NCI-H526 treated with DMSO at 0.1 percent for 48 hours (cell line): Measurements from ENCODE around the gene XK.
"Not testable (repeated sequence)": the region's sequence is repeated elsewhere in the genome, so short reads cannot be mapped to it uniquely, and the experiment has no call there.

Experiments used
- DNase-seq: peaks from one replicate; lab custom pipeline; 2025; lab: John Stamatoyannopoulos, UW

XK gene

DNA sequence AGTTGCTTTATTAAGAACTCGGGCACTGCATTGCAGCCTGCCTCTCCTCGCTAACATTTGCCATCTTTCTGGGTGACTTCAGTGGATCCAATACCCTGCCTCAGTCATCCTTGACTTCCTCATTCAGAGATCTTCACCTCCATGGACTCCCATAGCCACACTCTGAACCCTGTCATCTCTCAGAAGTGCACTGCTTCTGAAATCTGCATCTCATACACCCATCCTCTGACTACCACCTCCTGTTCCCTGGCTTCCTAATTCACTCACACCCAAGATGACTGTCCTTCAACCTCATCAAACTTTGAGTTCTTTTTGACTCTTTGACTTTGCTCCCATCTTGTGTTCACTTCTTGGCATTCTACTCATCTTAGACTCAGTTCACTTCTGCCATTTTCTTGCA is 68.9 kb downstream of the XK start:
- no peak for DNase-seq

DNA sequence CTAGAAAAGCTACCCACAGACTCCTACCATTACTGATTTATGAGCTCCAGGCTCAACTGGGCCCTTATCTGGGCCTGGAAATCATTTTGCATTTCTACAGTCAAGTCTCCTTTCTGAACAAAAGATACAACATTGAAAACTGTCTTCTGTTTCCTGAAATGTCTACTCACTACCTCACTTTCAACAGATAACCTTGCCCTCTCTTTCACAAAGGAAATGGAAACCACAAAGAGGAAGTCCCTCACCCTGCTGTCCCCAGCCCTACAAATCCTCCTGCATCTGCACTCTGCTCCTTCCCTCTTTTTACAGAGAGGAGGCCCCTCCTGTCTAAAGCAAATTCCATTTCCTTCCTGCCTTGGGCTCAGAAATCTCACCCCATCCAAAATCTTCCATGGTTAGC is 69.4 kb downstream of the XK start:
- DNase-seq: no peak

DNA sequence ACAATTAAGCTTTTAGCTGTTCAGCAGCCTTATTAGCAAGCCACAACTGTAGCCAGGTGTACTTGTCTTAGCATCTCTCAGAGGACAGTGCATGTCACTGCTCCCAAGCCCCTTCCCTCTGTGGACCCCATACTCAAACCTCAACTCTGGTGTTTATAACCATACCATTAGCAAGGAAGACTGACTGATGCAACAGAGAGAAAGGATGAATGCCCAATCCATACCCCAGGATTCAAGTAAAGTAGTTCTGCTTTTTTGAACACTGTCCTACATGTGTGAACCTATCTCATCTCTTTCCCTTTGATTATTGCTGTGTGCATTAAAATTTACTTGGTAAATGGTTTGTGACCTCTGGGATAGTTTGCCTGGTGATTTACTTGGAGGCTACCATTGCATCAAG is 71.5 kb downstream of the XK start:
- no peak for DNase-seq

DNA sequence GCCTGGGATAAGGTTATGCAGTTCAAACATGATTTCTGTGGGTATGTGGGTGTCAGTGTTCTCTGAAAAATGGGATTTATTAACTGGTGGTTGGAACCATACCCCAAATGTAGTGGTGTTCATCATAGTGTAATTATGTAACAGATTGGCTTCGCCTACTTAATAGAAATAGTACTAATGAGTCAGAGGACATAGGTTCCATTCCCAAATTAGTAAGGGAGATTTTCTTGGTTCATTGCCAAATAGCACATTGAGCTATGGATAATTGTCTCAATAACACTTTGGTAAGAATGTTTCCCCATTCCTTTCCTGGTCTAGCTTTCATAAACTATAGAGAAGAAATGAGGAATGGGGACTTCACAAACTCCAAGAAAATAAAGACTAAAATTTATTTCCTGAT is 73.8 kb downstream of the XK start:
- no peak for DNase-seq

DNA sequence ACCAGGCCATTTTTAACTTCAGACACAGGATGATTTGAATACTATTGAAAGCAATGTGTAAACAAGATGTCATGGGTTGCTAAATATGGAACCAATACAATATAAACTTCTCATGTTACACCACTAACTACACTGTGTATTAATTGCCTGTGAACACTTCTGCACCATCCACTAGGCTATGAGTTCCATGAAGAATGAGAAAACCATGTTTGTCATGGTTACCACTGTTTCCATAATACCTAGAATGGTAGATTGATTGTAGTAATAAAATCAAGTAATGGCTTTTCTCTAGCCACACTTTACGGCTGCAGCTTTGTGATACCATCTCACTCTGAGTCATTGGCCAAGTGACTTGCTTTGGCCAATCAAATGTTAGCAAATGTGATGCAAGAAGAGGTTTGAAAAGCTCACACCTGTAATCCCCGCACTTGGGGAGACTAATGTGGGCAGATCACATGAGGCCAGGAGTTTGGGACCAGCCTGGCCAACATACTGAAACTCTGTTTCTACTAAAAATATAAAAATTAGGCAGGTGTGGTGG is 74.4 kb downstream of the XK start:
- DNase-seq: no peak

DNA sequence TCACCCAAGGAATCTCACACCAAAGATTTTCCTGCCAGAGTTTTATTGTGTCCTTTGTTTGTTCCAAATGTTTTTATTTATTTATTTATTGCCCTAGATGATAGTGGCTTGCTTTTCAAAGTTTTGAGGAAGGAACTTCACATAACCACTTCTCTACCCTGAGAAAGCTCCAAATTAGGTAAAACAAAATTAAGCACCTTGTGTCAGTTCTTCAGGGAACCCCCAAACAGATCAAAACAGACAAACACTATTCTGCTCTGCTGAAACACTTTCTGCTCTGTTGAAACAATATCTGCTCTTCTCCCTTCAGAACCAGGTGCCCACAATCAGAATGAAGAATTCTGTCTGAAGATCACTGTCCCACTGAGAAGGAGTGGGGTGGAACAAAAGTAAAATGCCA is 77.8 kb downstream of the XK start:
- DNase-seq: no peak

DNA sequence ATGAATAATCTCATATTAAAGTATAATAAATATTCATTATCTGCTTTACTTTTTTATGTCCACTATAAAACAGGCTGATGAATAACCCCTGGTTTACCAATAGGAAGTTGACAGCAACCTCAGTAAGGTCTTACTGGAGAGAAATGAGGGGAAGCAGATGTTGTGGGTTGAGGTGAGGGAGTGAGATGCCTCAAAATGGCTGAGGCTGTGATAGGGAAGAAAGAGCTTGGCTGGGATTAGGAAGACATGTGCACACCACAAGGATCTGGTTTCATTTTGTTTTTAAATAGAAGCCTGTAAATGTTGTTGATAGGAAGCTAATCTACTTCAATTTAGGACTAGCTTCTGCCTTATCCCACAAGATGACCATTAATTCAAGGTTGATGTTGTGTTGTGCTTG is 79.9 kb downstream of the XK start:
- DNase-seq: no peak

DNA sequence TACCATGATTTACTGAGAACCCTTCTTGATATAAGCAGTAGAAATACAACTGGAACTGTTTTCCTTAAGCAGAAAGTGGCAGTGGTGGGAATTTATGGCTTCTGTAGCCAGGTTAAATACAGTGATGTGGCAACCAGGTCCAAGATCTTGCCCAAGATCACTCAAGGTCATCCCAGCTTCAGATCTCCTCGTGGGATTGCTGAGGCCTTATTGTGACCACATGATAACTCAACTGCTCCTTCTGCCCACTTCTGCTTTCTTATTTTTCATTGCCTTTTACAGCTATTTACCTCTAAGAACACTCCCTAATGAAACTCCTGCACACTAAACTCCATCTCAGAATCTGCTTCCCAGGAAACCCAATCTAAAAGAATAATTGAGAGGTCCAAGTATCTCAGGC is 81.8 kb downstream of the XK start:
- no peak for DNase-seq

DNA sequence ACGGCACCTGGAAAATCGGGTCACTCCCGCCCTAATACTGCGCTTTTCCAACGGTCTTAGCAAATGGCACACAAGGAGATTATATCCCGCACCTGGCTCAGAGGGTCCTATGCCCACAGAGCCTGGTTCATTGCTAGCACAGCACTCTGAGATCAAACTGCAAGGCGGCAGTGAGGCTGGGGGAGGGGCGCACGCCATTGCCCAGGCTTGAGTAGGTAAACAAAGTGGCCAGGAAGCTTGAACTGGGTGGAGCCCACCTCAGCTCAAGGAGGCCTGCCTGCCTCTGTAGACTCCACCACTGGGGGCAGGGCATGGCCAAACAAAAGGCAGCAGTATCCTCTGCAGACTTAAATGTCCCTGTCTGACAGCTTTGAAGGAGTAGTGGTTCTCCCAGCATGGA is 83.3 kb downstream of the XK start:
- not testable (repeated sequence) for DNase-seq

DNA sequence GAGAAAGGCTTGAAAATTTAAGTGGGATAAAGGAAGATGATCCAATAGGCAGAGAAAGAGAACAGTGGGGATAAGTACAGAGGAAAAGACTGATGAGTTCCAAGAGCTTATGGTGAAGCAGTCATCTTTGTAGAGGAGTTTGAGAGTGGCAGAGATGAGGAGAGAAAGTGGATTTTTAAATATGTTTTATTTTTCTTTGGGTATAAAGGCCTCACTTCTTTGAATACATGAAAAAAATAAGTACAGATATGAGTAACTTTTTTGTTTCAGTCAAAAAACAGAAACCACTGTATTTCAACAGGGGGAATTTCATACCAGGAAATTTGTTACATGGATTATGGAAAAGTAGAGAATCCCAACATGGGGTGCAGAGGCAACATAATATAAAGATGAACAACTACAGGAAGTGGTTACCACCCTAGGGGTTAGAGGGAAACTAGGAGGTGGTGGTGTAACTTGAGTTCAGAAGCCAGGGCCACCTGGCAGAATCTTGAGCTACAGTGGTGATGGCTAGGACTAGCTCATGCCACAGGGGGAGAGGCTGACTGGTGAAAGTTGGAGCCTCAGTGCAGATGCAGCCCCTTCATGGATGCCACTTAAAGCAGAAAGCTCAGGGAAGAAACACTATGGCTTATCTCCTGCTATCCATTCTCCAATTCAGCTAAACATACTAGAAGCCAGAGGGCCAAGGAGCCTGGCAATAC is 90.8 kb downstream of the XK start:
- DNase-seq: no peak

DNA sequence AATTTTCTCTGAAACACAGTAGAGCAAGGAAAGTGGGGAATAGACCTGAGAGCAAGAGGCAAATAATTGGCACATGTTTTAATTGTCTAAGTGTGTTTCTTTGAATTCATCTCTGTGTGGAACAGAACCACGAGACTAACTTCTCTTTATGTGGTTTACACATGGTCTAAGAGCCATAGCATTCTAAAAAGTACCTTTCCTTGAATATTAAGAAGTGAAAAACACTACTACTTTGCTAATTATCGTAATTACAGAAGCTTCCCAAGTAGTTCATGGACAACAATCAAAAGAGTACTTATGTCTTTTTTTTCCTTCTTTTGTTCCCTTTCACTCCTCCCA is 91.4 kb downstream of the XK start:
- DNase-seq: no peak

DNA sequence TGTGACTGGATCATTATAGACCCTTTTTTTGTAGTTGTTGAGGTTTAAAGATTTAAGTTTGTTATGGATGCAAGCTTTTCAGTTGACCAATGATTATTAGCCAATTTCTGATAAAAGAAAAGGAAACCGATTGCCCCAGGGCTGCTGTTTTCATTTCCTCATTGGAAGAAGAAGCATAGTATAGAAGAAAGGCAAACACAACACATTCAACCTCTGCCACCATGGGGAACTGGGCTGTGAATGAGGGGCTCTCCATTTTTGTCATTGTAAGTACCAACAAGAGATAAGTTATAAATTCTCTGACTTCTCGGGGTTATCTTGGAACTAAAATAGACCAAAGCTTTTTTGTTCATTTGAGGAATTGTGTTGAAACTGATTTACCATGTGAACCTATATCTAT is 94.3 kb downstream of the XK start, which contains the start of gene CYBB:
TSS of gene CYBB (plus strand) at position 203 of the 400 bp plus-strand sequence. CDS start at position 222, 19 bp downstream.
- DNase-seq: no peak

DNA sequence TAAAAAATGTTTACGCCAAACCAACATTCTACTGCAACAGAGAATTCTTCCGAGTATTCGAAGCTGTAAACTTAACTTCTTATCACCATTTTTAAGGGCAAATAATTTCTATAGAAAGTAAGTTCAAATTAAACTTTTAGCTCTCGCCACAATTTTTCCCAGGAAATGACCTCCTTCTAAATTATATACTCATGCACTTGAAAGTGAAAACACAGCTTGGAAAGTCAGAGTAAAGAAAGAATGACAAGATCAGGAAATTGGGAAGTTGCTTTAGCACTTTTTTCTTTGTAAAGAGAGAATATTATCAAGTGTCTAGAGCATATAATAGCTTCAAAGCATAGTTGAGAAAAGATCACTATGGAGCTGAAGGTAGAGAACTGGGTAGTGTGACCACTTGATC is 95.5 kb downstream of the XK start:
- DNase-seq: no peak
